Activated CD8-positive, alpha-beta memory T cell treated with anti-CD3 and anti-CD28 coated beads for 48 hours (primary cell): Measurements from ENCODE around the gene FLII.
"Not testable (repeated sequence)": the region's sequence is repeated elsewhere in the genome, so short reads cannot be mapped to it uniquely, and the experiment has no call there.

Experiments
- DNase-seq, 3 experiments: peaks; one replicate each; pipeline ENCODE4 v3.0.0-alpha.2; 2020; ENCODE audit warnings: low read depth in 2 of 3, low spot score in 2 of 3

FLII gene

DNA sequence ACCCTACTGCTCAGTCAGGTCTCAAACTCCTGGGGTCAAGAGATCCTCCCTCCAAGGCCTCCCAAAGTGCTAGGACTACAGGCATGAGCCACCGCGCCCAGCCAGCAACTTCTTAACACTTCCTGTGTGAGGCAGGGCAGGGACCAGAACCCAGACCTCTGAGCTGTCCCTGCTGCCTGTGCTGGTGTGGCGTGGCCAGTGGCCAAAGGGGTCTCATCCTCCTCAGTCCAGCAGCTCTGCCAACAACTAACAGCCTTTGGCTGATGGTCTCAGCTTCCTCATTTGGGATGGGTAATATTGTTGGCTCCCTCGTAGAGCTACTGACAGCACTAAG lies 34.5 kb downstream of the FLII start:
- no peak for DNase-seq

DNA sequence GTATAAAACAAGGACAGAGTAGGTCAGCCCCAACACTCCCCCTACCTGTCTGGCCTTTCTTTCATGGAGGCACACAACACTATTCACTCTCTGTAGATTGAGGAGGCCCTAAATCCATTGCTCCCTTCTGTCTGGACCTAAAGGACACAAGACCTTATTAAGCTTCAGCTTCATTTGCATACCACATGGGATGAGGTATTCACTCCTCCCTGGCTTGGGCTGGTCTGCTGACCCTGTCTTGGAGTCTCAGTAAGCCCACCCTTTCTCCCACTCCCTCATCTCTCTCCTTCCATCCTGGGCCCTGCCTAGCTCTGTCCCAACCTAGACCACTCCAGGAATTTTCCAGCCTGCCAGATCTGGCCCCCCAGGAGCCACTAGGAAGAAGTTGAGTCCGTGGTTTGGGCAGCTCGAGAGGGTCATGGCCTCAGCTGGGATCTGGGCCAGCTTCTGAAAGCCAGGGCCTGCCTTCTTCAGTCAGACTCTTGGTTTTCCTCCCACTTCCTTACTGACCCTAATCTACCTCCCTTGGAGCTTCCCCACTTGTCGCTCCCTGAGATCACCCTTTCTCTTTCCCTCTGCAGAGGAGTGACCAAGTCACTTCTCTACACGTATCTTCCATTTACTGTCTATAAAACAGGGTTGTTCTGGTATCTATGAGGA lies 39.7 kb downstream of the FLII start:
- no peak for DNase-seq

DNA sequence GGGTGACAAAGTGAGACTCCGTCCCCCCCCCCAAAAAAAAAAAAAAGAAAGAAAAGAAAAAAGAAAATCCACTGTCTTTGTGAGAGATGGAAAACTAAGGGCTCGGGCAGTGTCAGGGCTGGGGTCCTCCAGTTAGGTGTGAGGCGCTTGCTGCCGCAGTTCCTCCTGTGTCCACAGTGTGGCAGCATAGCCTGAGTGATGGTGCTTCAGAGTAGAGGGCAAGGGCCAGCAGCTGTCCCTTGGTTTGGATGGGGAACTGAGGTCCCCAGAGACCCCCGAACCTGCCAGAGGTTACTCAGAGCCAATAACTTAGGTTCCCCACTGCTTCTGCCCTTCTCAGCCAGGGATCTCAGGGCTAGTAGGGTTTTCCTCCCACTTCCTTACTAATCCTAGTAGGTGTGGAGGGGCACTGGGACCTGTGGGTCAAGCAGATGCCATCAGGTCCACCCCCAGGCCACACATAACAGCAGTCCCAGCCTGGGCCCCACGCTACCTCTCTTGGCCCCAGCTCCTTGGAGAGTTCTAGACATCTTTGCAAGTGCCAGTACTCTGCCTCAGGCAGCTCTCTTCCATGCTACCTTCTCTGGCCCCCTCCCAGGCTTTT lies 41.0 kb downstream of the FLII start:
- DNase-seq, result peak; percentile 33 to 51 (median 47)

DNA sequence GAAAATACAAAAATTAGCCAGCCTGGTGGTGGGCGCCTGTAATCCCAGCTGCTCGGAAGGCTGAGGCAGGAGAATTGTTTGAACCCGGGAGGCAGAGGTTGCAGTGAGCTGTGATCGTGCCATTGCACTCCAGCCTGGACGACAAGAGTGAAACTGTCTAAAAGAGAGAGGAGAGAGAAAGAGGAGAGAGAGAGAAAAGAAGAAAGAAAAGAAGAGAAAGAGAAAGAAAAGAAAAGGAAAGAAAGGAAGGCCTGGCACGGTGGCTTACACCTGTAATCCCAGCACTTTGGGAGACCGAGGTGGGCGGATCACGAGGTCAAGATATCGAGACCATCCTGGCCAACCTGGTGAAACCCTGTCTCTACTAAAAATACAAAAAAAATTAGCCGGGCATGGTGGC lies 41.6 kb downstream of the FLII start:
- not testable (repeated sequence) for DNase-seq

- no peak for DNase-seq
Measured at GRCh38 chr17:18213666-18214270, 44.8 kb downstream of the FLII start.

GRCh38 chr17:18208092-18208491 lies 50.4 kb downstream of the FLII start:
- no peak for DNase-seq

DNA sequence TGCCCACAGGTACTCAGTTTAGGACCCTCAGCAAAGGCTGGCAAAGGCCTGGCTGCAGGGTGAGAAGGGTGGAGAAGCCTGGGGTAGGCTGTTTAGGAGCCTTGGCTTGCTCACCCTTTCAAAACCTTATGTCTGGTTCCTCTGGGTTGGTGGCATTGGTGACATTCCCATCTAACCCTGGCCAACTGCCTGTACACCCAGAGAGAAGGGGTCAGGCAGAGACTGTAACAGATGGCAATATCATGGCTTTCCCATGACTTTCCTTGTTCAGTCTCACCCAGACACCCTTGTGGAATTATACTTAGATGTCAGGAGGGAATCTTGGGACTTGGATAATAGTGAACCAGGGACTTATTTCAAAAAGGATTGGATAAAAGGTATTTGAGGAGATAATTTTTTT lies 51.6 kb downstream of the FLII start:
- DNase-seq, result no peak

GRCh38 chr17:18205861-18206260 lies 52.7 kb downstream of the FLII start:
- no peak for DNase-seq

DNA sequence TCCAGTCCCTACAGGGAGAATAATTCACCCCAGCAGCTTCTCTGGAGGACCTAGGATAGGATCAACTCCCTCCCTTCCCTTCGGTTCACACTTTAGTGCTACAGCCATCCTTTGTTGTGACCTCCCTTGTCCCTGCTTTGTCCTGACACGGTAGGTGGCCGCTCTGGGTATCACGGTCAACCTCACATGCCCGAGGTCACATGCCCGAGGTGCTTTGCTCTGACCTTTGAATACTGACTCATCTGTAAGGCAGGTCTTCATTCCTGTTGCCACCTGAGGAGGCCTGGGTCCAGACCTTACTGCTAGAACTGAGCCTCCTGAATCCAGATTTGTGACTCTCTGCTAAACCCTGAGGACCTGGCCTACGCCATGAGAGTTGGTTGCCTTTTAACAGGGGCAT lies 55.2 kb downstream of the FLII start:
- no peak for DNase-seq

- DNase-seq, result no peak
Measured at GRCh38 chr17:18201108-18201507, 57.4 kb downstream of the FLII start.

- DNase-seq, result no peak
Measured at GRCh38 chr17:18198530-18198929, 60.0 kb downstream of the FLII start.

DNA sequence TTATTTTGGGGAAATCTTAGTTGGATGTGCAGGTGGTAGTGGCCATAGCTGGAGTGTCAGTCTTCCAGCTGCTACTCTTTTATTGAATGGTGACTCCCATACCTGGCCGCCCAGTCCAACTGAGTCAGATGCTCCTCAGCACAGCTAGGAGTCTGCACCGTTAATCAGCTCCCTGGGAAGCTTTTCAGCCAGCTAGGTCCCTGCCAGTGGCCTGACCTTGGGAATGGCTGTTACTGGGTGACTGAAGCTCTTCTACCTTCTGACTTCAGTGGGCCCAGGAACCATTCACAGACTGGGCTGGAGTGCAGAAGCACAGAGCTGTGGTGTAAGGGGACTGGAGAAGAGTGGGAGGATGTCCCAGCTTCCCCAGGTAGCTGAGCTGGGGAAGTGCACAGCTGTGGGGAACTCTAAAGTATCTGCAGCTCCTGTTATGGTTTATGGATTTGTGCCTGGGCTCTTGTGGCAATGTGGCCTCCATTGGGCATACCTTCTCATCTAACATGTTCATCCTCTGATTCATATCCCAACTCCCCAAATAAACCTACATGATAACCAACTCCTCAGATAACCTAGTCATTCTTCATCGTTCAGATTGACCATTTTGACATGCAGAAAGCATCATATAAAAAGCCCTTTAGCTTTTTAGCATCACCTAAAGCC lies 60.9 kb downstream of the FLII start:
- DNase-seq, result no peak

GRCh38 chr17:18195246-18195645 lies 63.3 kb downstream of the FLII start:
- DNase-seq, result no peak
